SU-DHL-6 (cell line): Measurements from ENCODE around the gene C5orf24.
A peak's percentile ranks its signal among the peaks of the same experiment; 100 is the strongest.

Experiments
- H2AFZ ChIP-seq: fragments of 200-600 bp; sonication (generic); 2 replicates; pipeline ENCODE4 v1.6.1; 2014; ENCODE audit warnings: low read depth, mild to moderate bottlenecking, moderate library complexity, mixed read lengths, antibody characterized with exemption, low read length; ENCODE audit not compliant: severe bottlenecking
- H3F3A ChIP-seq: fragments of 200-600 bp; shearing (Covaris generic); 2 replicates; pipeline ENCODE4 v1.6.0; 2016; ENCODE audit warnings: antibody characterized with exemption, mild to moderate bottlenecking; ENCODE audit not compliant: insufficient read depth
- H3K27ac ChIP-seq: fragments of 200-600 bp; sonication (generic); 2 replicates; pipeline ENCODE4 v1.5.1; 2016; ENCODE audit warnings: low read depth, mild to moderate bottlenecking, low read length, moderate library complexity, mixed read lengths
- H3K27me3 ChIP-seq: fragments of 200-600 bp; sonication (generic), shearing (Covaris generic); 2 replicates; pipeline ENCODE4 v1.6.0; 2014; ENCODE audit warnings: mild to moderate bottlenecking, low read length
- H3K36me3 ChIP-seq: fragments of 200-600 bp; sonication (generic); 2 replicates; pipeline ENCODE4 v1.6.1; 2014; ENCODE audit warnings: mild to moderate bottlenecking, low read length, mixed read lengths
- H3K4me2 ChIP-seq: fragments of 300-600, 200-600 bp; shearing (Covaris generic), sonication (generic); 2 replicates; pipeline ENCODE4 v1.6.0; 2014; ENCODE audit warnings: low read length, low read depth, mild to moderate bottlenecking; ENCODE audit not compliant: poor library complexity, severe bottlenecking
- H3K4me3 ChIP-seq: fragments of 200-600 bp; sonication (generic); 2 replicates; pipeline ENCODE4 v1.5.1; 2014; ENCODE audit warnings: antibody characterized with exemption, low read length, mild to moderate bottlenecking, mixed read lengths; ENCODE audit not compliant: insufficient read depth, poor library complexity, severe bottlenecking
- H3K79me2 ChIP-seq: fragments of 200-600 bp; sonication (generic); 2 replicates; pipeline ENCODE4 v1.6.1; 2014; ENCODE audit warnings: mild to moderate bottlenecking, low read length, moderate library complexity; ENCODE audit not compliant: insufficient read depth
- H3K9ac ChIP-seq: fragments of 200-600 bp; sonication (generic); 2 replicates; pipeline ENCODE4 v1.7.0; 2014; ENCODE audit warnings: mild to moderate bottlenecking, low read length
- H3K9me2 ChIP-seq: fragments of 200-600 bp; sonication (generic); replicated peaks from 2 replicates; pipeline ENCODE4 v1.6.1; 2014; ENCODE audit warnings: low read length; ENCODE audit not compliant: insufficient read depth
- H3K9me3 ChIP-seq: fragments of 200-600 bp; sonication (generic); 2 replicates; pipeline ENCODE4 v1.6.1; 2014; ENCODE audit warnings: low read length, mixed read lengths; ENCODE audit not compliant: insufficient read depth
- H4K20me1 ChIP-seq: fragments of 200-600 bp; sonication (generic); 2 replicates; pipeline ENCODE4 v1.6.1; 2014; ENCODE audit warnings: low read depth, mild to moderate bottlenecking, antibody characterized with exemption, low read length, moderate library complexity, mixed read lengths
- CTCF ChIP-seq: fragments of 200-600 bp; sonication (generic); IDR thresholded peaks from one replicate; pipeline ENCODE4 v1.5.1; 2017; ENCODE audit warnings: antibody characterized with exemption, mild to moderate bottlenecking, low read length, moderate library complexity; ENCODE audit not compliant: insufficient read depth, poor library complexity, severe bottlenecking
- EZH2phosphoT487 ChIP-seq: fragments of 200-600 bp; sonication (generic), shearing (Covaris generic); conservative IDR thresholded peaks from 2 replicates; pipeline ENCODE4 v1.6.1; 2018; ENCODE audit warnings: mild to moderate bottlenecking, antibody characterized with exemption, low read length, moderate library complexity, mixed read lengths

C5orf24 gene

GRCh38 chr5:134873987-134874830 is 28.4 kb downstream of the C5orf24 start, which contains the start of gene TXNDC15:
Gene TXNDC15 (plus strand): TSS chr5:134874371. CDS start chr5:134874428, 57 bp downstream.
- Histone ChIP-seq H3K36me3 (no peaks in the 10 kb centered on the region), H3K4me3 (peak within 1 kb of the TSS; percentile 61), H3K9me2 (no peaks in the 10 kb centered on the region), H3K4me2 (peak within 1 kb of the TSS; percentile 86), H3K9me3 (no peaks in the 10 kb centered on the region), H3K27ac (peak within 1 kb of the TSS; percentile 69), H3F3A (peaks cover 5% of the 10 kb centered on the region; the same call in 1 of the 2 replicates), H3K79me2 (peaks cover 38% of the 10 kb centered on the region), H3K9ac (peak within 1 kb of the TSS; percentile 94), H2AFZ (peak within 1 kb of the TSS; percentile 99), H4K20me1 (no peaks in the 10 kb centered on the region), H3K27me3 (no peaks in the 10 kb centered on the region)
- no peak for TF ChIP-seq CTCF

- H3K79me2 ChIP-seq: peaks cover 45% of the 10 kb centered on the region
- H3K27me3 ChIP-seq: no peaks in the 10 kb centered on the region
Measured at GRCh38 chr5:134874831-134875655, 29.3 kb downstream of the C5orf24 start.

GRCh38 chr5:134877159-134877558 is 31.4 kb downstream of the C5orf24 start:
- no peak overlapping the region for H3K4me2 ChIP-seq

More at GRCh38 chr5:134874831-134875655, 29.3 kb downstream of the C5orf24 start:
- H3K9me2 ChIP-seq: no peaks in the 10 kb centered on the region
- peaks cover 5% of the 10 kb centered on the region; the same call in 1 of the 2 replicates for H3F3A ChIP-seq
- H3K9ac ChIP-seq: peak overlapping the region; percentile 94
- H3K4me2 ChIP-seq: peak overlapping the region; percentile 86
- H3K27ac ChIP-seq: peak overlapping the region; percentile 69
- TF ChIP-seq CTCF (no peak), EZH2phosphoT487 (no peak)
- peak overlapping the region; percentile 61 for H3K4me3 ChIP-seq
- H2AFZ ChIP-seq: peak overlapping the region; percentile 99
- H4K20me1 ChIP-seq: no peaks in the 10 kb centered on the region
- H3K36me3 ChIP-seq: no peaks in the 10 kb centered on the region
- H3K9me3 ChIP-seq: no peaks in the 10 kb centered on the region

More at GRCh38 chr5:134877159-134877558, 31.4 kb downstream of the C5orf24 start:
- H4K20me1 ChIP-seq: no peaks in the 10 kb centered on the region
- TF ChIP-seq CTCF (no peak), EZH2phosphoT487 (no peak)
- H3K36me3 ChIP-seq: no peaks in the 10 kb centered on the region
- no peak overlapping the region for H3K4me3 ChIP-seq
- H3K9me3 ChIP-seq: no peaks in the 10 kb centered on the region
- H3K27ac ChIP-seq: no peak overlapping the region; the same call in 1 of the 2 replicates
- H2AFZ ChIP-seq: no peak overlapping the region
- H3K79me2 ChIP-seq: peaks cover 54% of the 10 kb centered on the region
- H3K9me2 ChIP-seq: no peaks in the 10 kb centered on the region
- H3K27me3 ChIP-seq: no peaks in the 10 kb centered on the region
- peaks cover 9% of the 10 kb centered on the region; the same call in 1 of the 2 replicates for H3F3A ChIP-seq
- no peak overlapping the region; the same call in 1 of the 2 replicates for H3K9ac ChIP-seq
